Measurements from ENCODE around the gene ARPP21. TPM values are rescaled to one million over a fixed set of nuclear protein-coding genes. Genes with fewer than 3 reads are reported as not detected.

ARPP21 gene
- total RNA-seq, 1 experiment from 2014 or later = not detected

GRCh38 chr3:35649405-35649804 lies 10.1 kb downstream of the ARPP21 start (continued):
- no peak for TF ChIP-seq ERG (CRISPR knock-in tag; IDR thresholded peaks at IDR 0.05)
- TF ChIP-seq ZNF263 (CRISPR knock-in tag; IDR thresholded peaks at IDR 0.05; ENCODE audit: low read depth) = no peak
- TF ChIP-seq, protein P1, sequence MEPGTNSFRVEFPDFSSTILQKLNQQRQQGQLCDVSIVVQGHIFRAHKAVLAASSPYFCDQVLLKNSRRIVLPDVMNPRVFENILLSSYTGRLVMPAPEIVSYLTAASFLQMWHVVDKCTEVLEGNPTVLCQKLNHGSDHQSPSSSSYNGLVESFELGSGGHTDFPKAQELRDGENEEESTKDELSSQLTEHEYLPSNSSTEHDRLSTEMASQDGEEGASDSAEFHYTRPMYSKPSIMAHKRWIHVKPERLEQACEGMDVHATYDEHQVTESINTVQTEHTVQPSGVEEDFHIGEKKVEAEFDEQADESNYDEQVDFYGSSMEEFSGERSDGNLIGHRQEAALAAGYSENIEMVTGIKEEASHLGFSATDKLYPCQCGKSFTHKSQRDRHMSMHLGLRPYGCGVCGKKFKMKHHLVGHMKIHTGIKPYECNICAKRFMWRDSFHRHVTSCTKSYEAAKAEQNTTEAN (CRISPR knock-in tag; IDR thresholded peaks at IDR 0.05) = no peak
- TF ChIP-seq OVOL2 (CRISPR knock-in tag; IDR thresholded peaks at IDR 0.05; ENCODE audit: borderline replicate concordance) = no peak
- TF ChIP-seq ZSCAN18 (CRISPR knock-in tag; IDR thresholded peaks at IDR 0.05) = no peak
- TF ChIP-seq HMGXB4 (CRISPR knock-in tag; IDR thresholded peaks at IDR 0.05) = no peak
- TF ChIP-seq, protein P2, sequence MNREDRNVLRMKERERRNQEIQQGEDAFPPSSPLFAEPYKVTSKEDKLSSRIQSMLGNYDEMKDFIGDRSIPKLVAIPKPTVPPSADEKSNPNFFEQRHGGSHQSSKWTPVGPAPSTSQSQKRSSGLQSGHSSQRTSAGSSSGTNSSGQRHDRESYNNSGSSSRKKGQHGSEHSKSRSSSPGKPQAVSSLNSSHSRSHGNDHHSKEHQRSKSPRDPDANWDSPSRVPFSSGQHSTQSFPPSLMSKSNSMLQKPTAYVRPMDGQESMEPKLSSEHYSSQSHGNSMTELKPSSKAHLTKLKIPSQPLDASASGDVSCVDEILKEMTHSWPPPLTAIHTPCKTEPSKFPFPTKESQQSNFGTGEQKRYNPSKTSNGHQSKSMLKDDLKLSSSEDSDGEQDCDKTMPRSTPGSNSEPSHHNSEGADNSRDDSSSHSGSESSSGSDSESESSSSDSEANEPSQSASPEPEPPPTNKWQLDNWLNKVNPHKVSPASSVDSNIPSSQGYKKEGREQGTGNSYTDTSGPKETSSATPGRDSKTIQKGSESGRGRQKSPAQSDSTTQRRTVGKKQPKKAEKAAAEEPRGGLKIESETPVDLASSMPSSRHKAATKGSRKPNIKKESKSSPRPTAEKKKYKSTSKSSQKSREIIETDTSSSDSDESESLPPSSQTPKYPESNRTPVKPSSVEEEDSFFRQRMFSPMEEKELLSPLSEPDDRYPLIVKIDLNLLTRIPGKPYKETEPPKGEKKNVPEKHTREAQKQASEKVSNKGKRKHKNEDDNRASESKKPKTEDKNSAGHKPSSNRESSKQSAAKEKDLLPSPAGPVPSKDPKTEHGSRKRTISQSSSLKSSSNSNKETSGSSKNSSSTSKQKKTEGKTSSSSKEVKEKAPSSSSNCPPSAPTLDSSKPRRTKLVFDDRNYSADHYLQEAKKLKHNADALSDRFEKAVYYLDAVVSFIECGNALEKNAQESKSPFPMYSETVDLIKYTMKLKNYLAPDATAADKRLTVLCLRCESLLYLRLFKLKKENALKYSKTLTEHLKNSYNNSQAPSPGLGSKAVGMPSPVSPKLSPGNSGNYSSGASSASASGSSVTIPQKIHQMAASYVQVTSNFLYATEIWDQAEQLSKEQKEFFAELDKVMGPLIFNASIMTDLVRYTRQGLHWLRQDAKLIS (CRISPR knock-in tag; IDR thresholded peaks at IDR 0.05; ENCODE audit: borderline replicate concordance) = no peak

- Mint-ChIP-seq H3K4me3 (no peak overlapping the region), H3K4me1 (0 out of 2 replicates have a peak, but pooled peaks cover 2% of the 10 kb centered on the region), H3K27ac (no peak overlapping the region), H3K27me3 (ENCODE audit: low read depth) (no peaks in the 10 kb centered on the region), H3K36me3 (no peaks in the 10 kb centered on the region), H3K9me3 (no peaks in the 10 kb centered on the region)
- POLR2A ChIA-PET = no interaction called here
- no peak for ATAC-seq
- CTCF ChIA-PET = no interaction called here
- no peak for DNase-seq (ENCODE audit: low spot score)
- TF ChIP-seq ZNF219 (CRISPR knock-in tag; IDR thresholded peaks at IDR 0.05; ENCODE audit: borderline replicate concordance) (no peak), NR1H2 (CRISPR knock-in tag; IDR thresholded peaks at IDR 0.05) (no peak), ERG (CRISPR knock-in tag; IDR thresholded peaks at IDR 0.05) (no peak), ZNF138 (CRISPR knock-in tag; conservative IDR thresholded peaks at IDR 0.05) (no peak), PREB (CRISPR knock-in tag; IDR thresholded peaks at IDR 0.05; ENCODE audit: borderline replicate concordance) (no peak), NFE2L1 (CRISPR knock-in tag; IDR thresholded peaks at IDR 0.05) (no peak), E2F4 (CRISPR knock-in tag; IDR thresholded peaks at IDR 0.05; ENCODE audit: borderline replicate concordance, low read depth) (no peak), ZNF281 (CRISPR knock-in tag; IDR thresholded peaks at IDR 0.05) (no peak), ZNF671 (CRISPR knock-in tag; IDR thresholded peaks at IDR 0.05) (no peak)
- TF ChIP-seq, protein P3, sequence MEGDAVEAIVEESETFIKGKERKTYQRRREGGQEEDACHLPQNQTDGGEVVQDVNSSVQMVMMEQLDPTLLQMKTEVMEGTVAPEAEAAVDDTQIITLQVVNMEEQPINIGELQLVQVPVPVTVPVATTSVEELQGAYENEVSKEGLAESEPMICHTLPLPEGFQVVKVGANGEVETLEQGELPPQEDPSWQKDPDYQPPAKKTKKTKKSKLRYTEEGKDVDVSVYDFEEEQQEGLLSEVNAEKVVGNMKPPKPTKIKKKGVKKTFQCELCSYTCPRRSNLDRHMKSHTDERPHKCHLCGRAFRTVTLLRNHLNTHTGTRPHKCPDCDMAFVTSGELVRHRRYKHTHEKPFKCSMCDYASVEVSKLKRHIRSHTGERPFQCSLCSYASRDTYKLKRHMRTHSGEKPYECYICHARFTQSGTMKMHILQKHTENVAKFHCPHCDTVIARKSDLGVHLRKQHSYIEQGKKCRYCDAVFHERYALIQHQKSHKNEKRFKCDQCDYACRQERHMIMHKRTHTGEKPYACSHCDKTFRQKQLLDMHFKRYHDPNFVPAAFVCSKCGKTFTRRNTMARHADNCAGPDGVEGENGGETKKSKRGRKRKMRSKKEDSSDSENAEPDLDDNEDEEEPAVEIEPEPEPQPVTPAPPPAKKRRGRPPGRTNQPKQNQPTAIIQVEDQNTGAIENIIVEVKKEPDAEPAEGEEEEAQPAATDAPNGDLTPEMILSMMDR (IDR thresholded peaks at IDR 0.05) = no peak
These were observed 12.1 kb downstream of the ARPP21 start for GRCh38 chr3:35651426-35651825.

All from WTC11 (cell line).